H1 (cell line): ENCODE data around the gene FBXL17. TPM values are rescaled to one million over a fixed set of nuclear protein-coding genes. Genes with fewer than 3 reads are reported as not detected.

Source experiments
- CTCF ChIA-PET: fragments of 300-600 bp; sonication (Branson Sonifier 250); formaldehyde crosslinking; loops from one replicate; lab custom pipeline; 2021; ENCODE audit not compliant: partially characterized antibody; lab: Charles Lee
- POLR2A ChIA-PET: fragments of 300-600 bp; sonication (Branson Sonifier 250); formaldehyde crosslinking; loops from one replicate; lab custom pipeline; 2021; ENCODE audit warnings: inconsistent platforms; ENCODE audit not compliant: partially characterized antibody; lab: Charles Lee
- DNase-seq, 2 experiments: peaks; one replicate each; pipeline versions ENCODE4 v3.0.0 to v3.0.0-alpha.2; 2010 to 2022; ENCODE audit warnings: low spot score in 2 of 2, low read depth in 1 of 2, mixed read lengths in 1 of 2
- FAIRE-seq: peaks from 2 replicates; lab custom pipeline; 2011; peaks lifted over from hg19 to GRCh38; lab: Jason Lieb, UNC
- H2AFZ ChIP-seq: 2 replicates; pipeline ENCODE4 v1.8.1; 2012; ENCODE audit warnings: low read length, inconsistent platforms
- H2AK5ac ChIP-seq: 2 replicates; pipeline ENCODE4 v1.6.1; 2013; ENCODE audit warnings: low read depth, low read length
- H2BK120ac ChIP-seq: replicated peaks from 2 replicates; pipeline ENCODE3; 2013; ENCODE audit warnings: low read depth, low read length, inconsistent platforms
- H2BK12ac ChIP-seq: 2 replicates; pipeline ENCODE4 v1.6.1; 2013; ENCODE audit warnings: low read depth, low read length
- H2BK15ac ChIP-seq: 2 replicates; pipeline ENCODE4 v1.6.1; 2013; ENCODE audit warnings: low read length
- H2BK20ac ChIP-seq: 2 replicates; pipeline ENCODE4 v1.6.1; 2013; ENCODE audit warnings: low read length
- H2BK5ac ChIP-seq: 2 replicates; pipeline ENCODE4 v1.6.1; 2013; ENCODE audit warnings: low read depth, low read length
- H3K14ac ChIP-seq: 2 replicates; pipeline ENCODE4 v1.6.1; 2013; ENCODE audit warnings: inconsistent platforms; ENCODE audit not compliant: insufficient read length
- H3K18ac ChIP-seq: 2 replicates; pipeline ENCODE4 v1.6.1; 2013; ENCODE audit warnings: low read length; ENCODE audit errors: extremely low read depth
- H3K23ac ChIP-seq: 2 replicates; pipeline ENCODE4 v1.6.1; 2013; ENCODE audit warnings: inconsistent platforms; ENCODE audit not compliant: insufficient read length
- H3K23me2 ChIP-seq: 2 replicates; pipeline ENCODE4 v1.6.1; 2013; ENCODE audit warnings: low read depth, low read length
- H3K27ac ChIP-seq: 2 replicates; pipeline ENCODE4 v1.6.1; 2011; ENCODE audit warnings: low read depth, low read length, inconsistent platforms
- H3K27me3 ChIP-seq, 4 experiments: replicated peaks in 1 of 4; 1 replicate in 1 of 4; 2 replicates in 3 of 4; pipeline versions ENCODE4 v1.6.1 to v1.8.1; 2011 to 2013; ENCODE audit warnings: low read length in 3 of 4, mild to moderate bottlenecking in 3 of 4, inconsistent platforms in 2 of 4, mixed read lengths in 2 of 4, moderate library complexity in 1 of 4; ENCODE audit not compliant: control insufficient read depth in 3 of 4, insufficient read depth in 3 of 4; ENCODE audit errors: extremely low read depth in 1 of 4
- H3K36me3 ChIP-seq, 4 experiments: 2 replicates each; pipeline versions ENCODE4 v1.6.1 to v1.8.1; 2011 to 2013; ENCODE audit warnings: mild to moderate bottlenecking in 4 of 4, low read length in 3 of 4, moderate library complexity in 2 of 4, control low read depth in 1 of 4, inconsistent platforms in 1 of 4; ENCODE audit not compliant: insufficient read depth in 4 of 4, control insufficient read depth in 2 of 4
- H3K4ac ChIP-seq: replicated peaks from 2 replicates; pipeline ENCODE3; 2013; ENCODE audit warnings: low read length, low read depth, mixed read lengths, inconsistent platforms; ENCODE audit not compliant: insufficient read length
- H3K4me1 ChIP-seq, 4 experiments: replicated peaks in 1 of 4; 1 replicate in 1 of 4; 2 replicates in 3 of 4; pipeline versions ENCODE4 v1.6.1 to v1.8.1; 2011 to 2013; ENCODE audit warnings: low read length in 3 of 4, inconsistent platforms in 2 of 4, mixed read lengths in 1 of 4; ENCODE audit not compliant: insufficient read depth in 4 of 4, control insufficient read depth in 3 of 4
- H3K4me2 ChIP-seq, 2 experiments: 2 replicates each; pipeline versions ENCODE4 v1.6.1 to v1.8.1; 2011 to 2013; ENCODE audit warnings: low read depth in 2 of 2, low read length in 2 of 2, control low read depth in 1 of 2, inconsistent platforms in 1 of 2, mild to moderate bottlenecking in 1 of 2; ENCODE audit not compliant: insufficient read depth in 1 of 2
- H3K4me3 ChIP-seq, 4 experiments: fragments of 200-600, 300-600 bp in 1 of 4; sonication (generic), shearing (Covaris generic), sonication (Bioruptor Twin) in 1 of 4; 2 replicates each; pipeline versions ENCODE4 v1.5.1 to v1.8.1; 2011 to 2016; ENCODE audit warnings: low read length in 4 of 4, low read depth in 3 of 4, control low read depth in 2 of 4, inconsistent platforms in 2 of 4, mild to moderate bottlenecking in 2 of 4, mixed read lengths in 1 of 4, moderate library complexity in 1 of 4; ENCODE audit not compliant: insufficient read depth in 2 of 4; ENCODE audit errors: extremely low read depth in 1 of 4
- H3K56ac ChIP-seq: replicated peaks from 2 replicates; pipeline ENCODE3; 2013; ENCODE audit warnings: low read depth, mild to moderate bottlenecking, mixed read lengths, low read length, inconsistent platforms; ENCODE audit not compliant: insufficient read length
- H3K79me1 ChIP-seq: 2 replicates; pipeline ENCODE4 v1.6.1; 2013; ENCODE audit warnings: low read depth, low read length, control low read depth
- H3K79me2 ChIP-seq, 2 experiments: 2 replicates each; pipeline versions ENCODE4 v1.6.1 to v1.8.1; 2012 to 2013; ENCODE audit warnings: low read length in 2 of 2, mild to moderate bottlenecking in 2 of 2, inconsistent platforms in 1 of 2; ENCODE audit not compliant: insufficient read depth in 2 of 2, control insufficient read depth in 1 of 2
- H3K9ac ChIP-seq, 4 experiments: replicated peaks in 1 of 4; 1 replicate in 1 of 4; 2 replicates in 3 of 4; pipeline versions ENCODE4 v1.6.1 to v1.8.1; 2011 to 2013; ENCODE audit warnings: low read depth in 3 of 4, low read length in 3 of 4, control low read depth in 2 of 4, mild to moderate bottlenecking in 2 of 4, moderate library complexity in 2 of 4, inconsistent platforms in 1 of 4; ENCODE audit errors: extremely low read depth in 1 of 4
- H3K9me3 ChIP-seq, 2 experiments: 2 replicates each; pipeline versions ENCODE4 v1.6.1 to v1.8.1; 2012 to 2013; ENCODE audit warnings: mild to moderate bottlenecking in 2 of 2, moderate library complexity in 2 of 2, control low read depth in 1 of 2, inconsistent platforms in 1 of 2, low read depth in 1 of 2, low read length in 1 of 2, mixed read lengths in 1 of 2; ENCODE audit not compliant: insufficient read depth in 2 of 2
- H4K20me1 ChIP-seq, 2 experiments: replicated peaks in 1 of 2; 2 replicates each; pipeline versions ENCODE3 to v1.8.1; 2011 to 2013; ENCODE audit warnings: inconsistent platforms in 2 of 2, low read length in 2 of 2, mild to moderate bottlenecking in 1 of 2; ENCODE audit not compliant: insufficient read depth in 2 of 2, control insufficient read depth in 1 of 2
- H4K5ac ChIP-seq: 2 replicates; pipeline ENCODE4 v1.6.1; 2013; ENCODE audit warnings: low read length, low read depth, mixed read lengths, inconsistent platforms; ENCODE audit not compliant: insufficient read length
- H4K8ac ChIP-seq: 2 replicates; pipeline ENCODE4 v1.8.0; 2013; ENCODE audit warnings: mild to moderate bottlenecking, moderate library complexity, low read length, inconsistent platforms; ENCODE audit not compliant: insufficient read depth; ENCODE audit errors: extremely low read depth
- H4K91ac ChIP-seq: replicated peaks from 2 replicates; pipeline ENCODE3; 2013; ENCODE audit warnings: low read length, mixed read lengths, inconsistent platforms; ENCODE audit not compliant: insufficient read length
- CHD2 ChIP-seq: IDR thresholded peaks from 2 replicates; pipeline ENCODE4 v1.6.1; 2012; ENCODE audit warnings: low read length, improper control_type of control experiment
- NANOG ChIP-seq: IDR thresholded peaks from 2 replicates; pipeline ENCODE4 v1.6.1; 2011; ENCODE audit warnings: low read length, low read depth, mild to moderate bottlenecking, inconsistent platforms; ENCODE audit not compliant: insufficient read depth, poor library complexity, severe bottlenecking
- POLR2A ChIP-seq, 2 experiments: IDR thresholded peaks; 1 replicate in 1 of 2; 2 replicates in 1 of 2; pipeline ENCODE4 v1.6.1; 2011; ENCODE audit warnings: low read depth in 2 of 2, low read length in 2 of 2, mild to moderate bottlenecking in 2 of 2; ENCODE audit errors: control extremely low read depth in 1 of 2
- SIX5 ChIP-seq: IDR thresholded peaks from 2 replicates; pipeline ENCODE4 v1.6.1; 2011; ENCODE audit warnings: mild to moderate bottlenecking, low read depth, low read length
- SUZ12 ChIP-seq: fragments of 200-600 bp; sonication (generic); IDR thresholded peaks from 2 replicates; pipeline ENCODE4 v1.6.1; 2012; ENCODE audit warnings: mild to moderate bottlenecking, inconsistent platforms, low read length, moderate library complexity, mixed read lengths
- WGBS, 2 experiments: shearing (Covaris generic) in 1 of 2; methylation state at CpG; one replicate each; pipeline versions ENCODE4 v1.1.6 to v1.1.7; 2013 to 2015; ENCODE audit warnings: low lambda C conversion rate in 2 of 2, mixed read lengths in 2 of 2, inconsistent platforms in 1 of 2, low coverage in 1 of 2, missing lambda C conversion rate in 1 of 2; ENCODE audit not compliant: insufficient replicate concordance in 2 of 2, insufficient coverage in 1 of 2, insufficient read length in 1 of 2; ENCODE audit errors: extremely low coverage in 1 of 2, missing lambda C conversion rate in 1 of 2; 5-methylcytosine and 5-hydroxymethylcytosine counted together
- polyA plus RNA-seq, 7 experiments: library from polyadenylated mRNA; depleted of rRNA in 3 of 7; stranded (reverse) in 5 of 7; unstranded in 2 of 7; fragments of >200 nt in 5 of 7; fragments of 200-250 nt in 2 of 7; gene quantifications; 1 replicate in 5 of 7; 2 replicates in 1 of 7; 4 replicates in 1 of 7; pipeline versions ENCODE4 v1.2.1 to v1.2.3, GENCODE V29; 2011 to 2013; ENCODE audit warnings: missing spikeins in 2 of 7, mixed read lengths in 2 of 7
- total RNA-seq: library from RNA; stranded (reverse); fragmentation: NEBNext Ultra II Directional; extraction: Animal tissue kit (Norgen Biotek cat#: 25700); gene quantifications from 2 replicates; pipeline ENCODE4 v1.2.1, GENCODE V29; 2021

FBXL17 gene
- total and polyA plus RNA-seq, 2 of the 8 experiments (the other 6 are each of a cell fraction or from before 2014, with no cell fraction given): 0.35 to 4.3 TPM

- Histone ChIP-seq H3K27me3 (no peaks in the 10 kb centered on the region), H3K56ac (no peak overlapping the region), H2BK5ac (no peak overlapping the region), H3K27ac (no peak overlapping the region), H2BK120ac (no peak overlapping the region), H2AK5ac (no peak overlapping the region), H4K20me1 (no peaks in the 10 kb centered on the region), H3K79me2 (no peaks in the 10 kb centered on the region), H3K23ac (no peak overlapping the region), H3K4me3 (no peak overlapping the region), H4K5ac (no peak overlapping the region), H3K23me2 (no peaks in the 10 kb centered on the region), H3K36me3 (no peaks in the 10 kb centered on the region), H3K14ac (no peak overlapping the region), H3K4me1 (no peaks in the 10 kb centered on the region), H3K79me1 (no peaks in the 10 kb centered on the region), H4K91ac (no peak overlapping the region), H4K8ac (no peak overlapping the region), H3K9ac (no peak overlapping the region), H2AFZ (no peak overlapping the region), H3K4ac (no peak overlapping the region), H3K9me3 (no peaks in the 10 kb centered on the region), H2BK15ac (no peak overlapping the region), H2BK20ac (no peak overlapping the region), H3K18ac (no peak overlapping the region), H2BK12ac (no peak overlapping the region), H3K4me2 (no peak overlapping the region)
- TF ChIP-seq SUZ12: no peak
- no peak for TF ChIP-seq NANOG
- TF ChIP-seq POLR2A (IDR thresholded peaks at IDR 0.05; ENCODE audit: control extremely low read depth in 1 of 2, low read depth in 2 of 2, low read length in 2 of 2): no peak
- no peak for TF ChIP-seq SIX5
- no peak for TF ChIP-seq CHD2
- DNase-seq (no peak), FAIRE-seq (no peak)
- CTCF ChIA-PET: interaction anchor here (1.1 kb wide), 1 partner anchor 283 kb away, joined by 3 read pairs; no protein-coding TSS in a partner anchor
- POLR2A ChIA-PET: no interaction called here
- 88% methylated on average over 3 of the region's 3 CpGs; no CpG with 5 or more reads in 1 of the 2 experiments for WGBS, 2 experiments
Observed at GRCh38 chr5:107958432-107958831, 423.5 kb downstream of the FBXL17 start.
